OCI-LY1 (cell line): ENCODE data around the gene MRPL40.

ENCODE experiments used
- EZH2 ChIP-seq: fragments of 200-600 bp; sonication (generic), shearing (Covaris generic); IDR thresholded peaks from 2 replicates; pipeline ENCODE4 v1.8.0; 2017; ENCODE audit warnings: borderline replicate concordance, mixed run types, mild to moderate bottlenecking, antibody characterized with exemption, low read length, moderate library complexity, mixed read lengths
- TF ChIP-seq, protein P1 (sequence below): fragments of 200-600 bp; sonication (generic), shearing (Covaris generic); IDR thresholded peaks from 2 replicates; pipeline ENCODE4 v1.5.1; 2017; ENCODE audit warnings: mild to moderate bottlenecking, antibody characterized with exemption, low read length, moderate library complexity, mixed read lengths

DNA sequence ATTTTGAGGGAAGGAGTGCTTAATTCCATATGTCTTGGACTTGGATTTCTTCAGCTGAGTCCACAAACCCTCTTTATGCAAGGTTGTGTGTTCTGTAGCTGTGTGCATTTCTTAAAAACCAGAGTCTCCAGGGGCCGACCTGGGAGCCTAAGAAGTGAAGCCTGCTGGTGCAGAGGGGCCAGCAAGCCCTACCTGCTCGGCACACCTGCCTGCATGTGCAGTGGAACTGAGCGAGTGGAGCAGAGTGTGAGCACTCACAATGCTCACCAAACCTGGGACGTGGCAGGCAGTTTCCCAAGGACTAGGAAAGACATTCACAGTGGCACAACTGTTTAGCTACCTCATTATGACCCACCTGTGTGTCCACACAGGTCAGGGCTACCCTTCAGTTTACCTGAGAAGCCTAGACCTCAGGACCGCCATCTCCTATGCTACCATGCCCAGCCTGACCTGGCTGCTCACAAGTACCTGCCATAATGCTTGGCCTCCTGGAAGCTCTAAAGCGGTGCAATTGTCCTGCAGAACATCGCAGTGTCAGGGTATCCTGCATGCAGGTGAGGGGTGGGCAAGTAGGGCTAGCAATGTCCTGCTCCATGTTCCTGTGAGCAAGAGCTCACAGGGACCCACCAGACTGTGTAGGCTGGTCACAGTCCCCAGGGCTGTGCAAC is 11.3 kb downstream of the MRPL40 start:
- TF ChIP-seq, protein P1, sequence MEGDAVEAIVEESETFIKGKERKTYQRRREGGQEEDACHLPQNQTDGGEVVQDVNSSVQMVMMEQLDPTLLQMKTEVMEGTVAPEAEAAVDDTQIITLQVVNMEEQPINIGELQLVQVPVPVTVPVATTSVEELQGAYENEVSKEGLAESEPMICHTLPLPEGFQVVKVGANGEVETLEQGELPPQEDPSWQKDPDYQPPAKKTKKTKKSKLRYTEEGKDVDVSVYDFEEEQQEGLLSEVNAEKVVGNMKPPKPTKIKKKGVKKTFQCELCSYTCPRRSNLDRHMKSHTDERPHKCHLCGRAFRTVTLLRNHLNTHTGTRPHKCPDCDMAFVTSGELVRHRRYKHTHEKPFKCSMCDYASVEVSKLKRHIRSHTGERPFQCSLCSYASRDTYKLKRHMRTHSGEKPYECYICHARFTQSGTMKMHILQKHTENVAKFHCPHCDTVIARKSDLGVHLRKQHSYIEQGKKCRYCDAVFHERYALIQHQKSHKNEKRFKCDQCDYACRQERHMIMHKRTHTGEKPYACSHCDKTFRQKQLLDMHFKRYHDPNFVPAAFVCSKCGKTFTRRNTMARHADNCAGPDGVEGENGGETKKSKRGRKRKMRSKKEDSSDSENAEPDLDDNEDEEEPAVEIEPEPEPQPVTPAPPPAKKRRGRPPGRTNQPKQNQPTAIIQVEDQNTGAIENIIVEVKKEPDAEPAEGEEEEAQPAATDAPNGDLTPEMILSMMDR, result no peak
- TF ChIP-seq EZH2, result no peak
